GM21786 (cell line): ENCODE results near the gene ABCB11.
"Not testable (repeated sequence)": the region's sequence is repeated elsewhere in the genome, so short reads cannot be mapped to it uniquely, and the experiment has no call there.

Source experiments
- ATAC-seq: cut with Tn5 transposase; IDR thresholded peaks from one replicate; pipeline ENCODE4 v1.9.1; 2021; ENCODE audit not compliant: unreplicated experiment

Gene ABCB11

DNA sequence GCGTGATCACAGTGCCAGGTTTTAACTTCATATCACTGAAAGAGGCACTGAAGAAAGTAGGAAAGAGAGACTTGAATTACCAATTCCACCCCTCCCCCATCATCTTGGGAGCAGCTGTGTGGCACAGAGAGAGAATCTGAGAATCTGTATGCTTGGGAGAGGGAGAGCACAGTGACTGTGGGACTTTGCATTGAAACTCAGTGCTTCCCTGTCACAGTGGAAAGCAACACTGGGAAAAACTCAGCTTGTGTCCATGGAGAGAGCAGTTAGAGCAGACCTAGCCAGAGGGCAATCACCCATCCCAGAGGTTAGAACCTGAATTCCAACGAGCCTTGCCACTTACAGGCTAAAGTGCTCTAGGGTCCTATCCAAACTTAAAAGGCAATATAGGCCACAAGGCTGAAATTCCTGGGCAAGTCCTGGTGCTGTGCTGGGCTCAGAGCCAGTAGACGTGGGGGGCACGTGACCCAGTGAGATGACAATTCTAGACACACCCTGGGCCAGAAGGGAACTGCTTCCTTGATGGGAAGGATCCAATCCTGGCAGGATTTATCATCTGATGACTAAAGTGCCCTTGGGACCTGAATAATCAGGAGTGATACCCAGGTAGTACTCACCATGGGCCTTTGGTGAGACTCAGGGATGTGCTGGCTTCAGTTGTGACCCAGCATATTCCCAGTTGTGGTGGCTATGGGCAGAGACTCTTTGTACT lies 15.5 kb upstream of the ABCB11 start:
- ATAC-seq = no peak

DNA sequence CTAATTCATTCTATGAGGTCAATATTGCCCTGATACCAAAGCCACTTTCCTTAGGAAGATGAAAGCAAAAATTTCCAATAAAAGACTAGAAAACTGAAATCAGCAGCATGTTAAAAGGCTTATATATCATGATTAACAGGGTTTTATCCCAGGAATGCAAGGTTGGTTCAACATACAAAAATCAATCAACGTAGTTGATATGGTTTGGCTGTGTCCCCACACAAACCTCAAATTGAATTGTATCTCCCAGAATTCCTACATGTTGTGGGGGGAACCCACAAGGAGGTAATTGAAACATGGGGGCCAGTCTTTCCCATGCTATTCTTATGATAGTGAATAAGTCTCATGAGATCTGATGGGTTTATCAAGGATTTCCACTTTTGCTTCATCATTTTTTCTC lies 11.7 kb upstream of the ABCB11 start:
- ATAC-seq = no peak

DNA sequence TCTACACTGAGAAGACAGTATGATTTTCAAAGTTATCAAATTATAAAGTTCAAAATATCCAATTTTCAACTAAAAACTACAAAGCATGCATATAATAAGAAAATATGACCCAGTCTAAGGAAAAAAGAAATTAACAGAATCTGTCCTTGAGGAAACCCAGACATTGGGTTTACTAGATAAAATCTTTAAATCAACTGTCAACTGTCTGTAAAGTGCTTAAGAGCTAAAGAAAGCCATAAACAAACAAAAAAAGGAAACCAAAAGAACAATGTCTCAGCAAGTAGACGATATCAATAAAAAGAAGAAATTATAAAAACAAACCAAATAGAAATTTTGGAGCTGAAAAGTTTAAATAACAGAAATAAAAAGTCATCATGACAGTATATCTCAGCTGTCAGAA lies 10.5 kb upstream of the ABCB11 start:
- ATAC-seq = no peak

DNA sequence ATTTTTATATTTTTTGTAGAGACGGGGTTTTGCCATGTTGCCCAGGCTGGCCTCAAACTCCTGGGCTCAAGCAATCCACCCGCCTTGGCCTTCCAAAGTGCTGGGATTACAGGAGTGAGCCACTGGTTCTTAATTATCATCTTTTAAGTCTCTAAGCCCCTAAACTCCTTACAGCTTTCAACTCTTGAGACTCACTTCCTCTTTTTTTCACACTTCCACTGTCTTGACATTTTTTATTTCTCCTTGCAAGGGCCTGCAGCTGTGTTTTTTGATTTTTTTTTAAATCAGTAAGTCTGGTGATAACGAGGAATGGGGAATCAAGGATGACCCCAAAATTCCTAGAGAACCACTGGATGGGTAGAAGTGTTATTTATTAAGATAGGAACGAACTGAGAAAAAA lies 8.6 kb upstream of the ABCB11 start:
- no peak for ATAC-seq

DNA sequence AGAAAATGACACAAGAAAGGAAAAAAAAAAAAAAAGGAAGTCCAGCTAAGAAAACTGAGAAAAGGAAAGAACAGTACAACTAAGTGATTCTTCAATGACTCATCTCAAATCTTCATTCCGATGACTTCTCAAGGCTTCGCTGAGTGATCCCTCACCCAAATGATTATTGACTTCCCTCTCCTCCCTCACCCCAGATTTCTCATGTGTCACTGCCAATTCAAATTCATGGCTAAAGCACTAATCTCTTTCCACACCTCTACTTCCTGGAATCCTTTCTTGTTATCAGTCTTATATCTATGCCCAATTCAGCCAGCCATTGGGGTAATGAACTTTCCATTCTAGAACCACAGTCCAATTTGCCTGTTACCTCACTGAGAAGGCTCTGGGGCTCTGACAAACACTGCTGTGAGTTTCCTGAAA lies 7.2 kb upstream of the ABCB11 start:
- peak; percentile 45 for ATAC-seq

DNA sequence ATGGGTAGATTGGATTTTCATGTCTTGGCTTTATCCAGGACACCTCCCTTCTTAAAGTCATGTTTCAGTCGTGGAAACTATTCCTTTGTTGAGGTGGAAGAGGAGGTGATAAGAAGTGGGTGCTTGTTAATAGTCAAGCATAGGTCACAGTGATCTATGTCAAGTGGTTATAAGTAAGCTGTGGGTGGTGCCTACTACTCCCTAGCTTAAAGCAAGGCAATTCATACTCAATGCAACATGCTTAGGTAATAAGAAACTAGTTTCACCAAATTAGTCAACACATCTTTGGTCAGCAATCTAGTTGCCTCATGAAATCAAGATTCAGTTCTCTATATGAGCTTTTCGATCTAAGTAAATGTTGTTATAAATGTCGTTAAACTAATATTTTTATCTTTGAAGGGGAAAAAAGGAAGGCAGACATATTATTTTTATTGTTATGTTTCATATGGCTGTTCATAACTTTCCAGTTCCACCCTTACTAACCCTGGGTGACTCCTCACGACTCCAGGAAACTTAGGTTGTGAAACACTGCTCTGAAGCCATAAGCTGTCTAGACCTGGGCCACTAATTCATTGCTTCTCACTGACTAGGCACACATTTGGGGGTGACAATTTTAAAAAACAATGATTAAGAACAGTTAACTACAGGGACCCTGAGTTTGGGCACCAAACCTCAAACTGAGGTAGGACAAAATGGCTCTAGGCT lies 5.8 kb upstream of the ABCB11 start:
- ATAC-seq = peak; percentile 57

DNA sequence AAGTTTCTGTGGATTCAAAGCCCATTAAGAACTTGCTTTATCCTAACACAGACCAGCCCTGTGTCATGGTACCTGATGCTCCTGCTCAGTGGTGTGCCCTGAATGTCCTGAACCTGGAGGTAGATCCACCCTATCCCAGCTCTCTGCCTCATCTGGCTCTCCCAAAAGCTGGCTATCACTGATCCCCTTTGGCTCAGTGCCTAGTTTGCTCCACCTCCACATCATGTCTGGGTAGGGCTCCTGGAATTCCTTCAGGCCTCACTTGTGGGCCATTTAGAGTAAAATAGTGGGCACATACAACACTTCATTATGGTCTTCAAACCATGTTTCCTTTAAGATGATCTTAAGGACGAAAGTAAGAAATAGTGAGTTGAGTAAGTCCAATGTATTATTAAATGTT lies 4.8 kb upstream of the ABCB11 start:
- no peak for ATAC-seq

DNA sequence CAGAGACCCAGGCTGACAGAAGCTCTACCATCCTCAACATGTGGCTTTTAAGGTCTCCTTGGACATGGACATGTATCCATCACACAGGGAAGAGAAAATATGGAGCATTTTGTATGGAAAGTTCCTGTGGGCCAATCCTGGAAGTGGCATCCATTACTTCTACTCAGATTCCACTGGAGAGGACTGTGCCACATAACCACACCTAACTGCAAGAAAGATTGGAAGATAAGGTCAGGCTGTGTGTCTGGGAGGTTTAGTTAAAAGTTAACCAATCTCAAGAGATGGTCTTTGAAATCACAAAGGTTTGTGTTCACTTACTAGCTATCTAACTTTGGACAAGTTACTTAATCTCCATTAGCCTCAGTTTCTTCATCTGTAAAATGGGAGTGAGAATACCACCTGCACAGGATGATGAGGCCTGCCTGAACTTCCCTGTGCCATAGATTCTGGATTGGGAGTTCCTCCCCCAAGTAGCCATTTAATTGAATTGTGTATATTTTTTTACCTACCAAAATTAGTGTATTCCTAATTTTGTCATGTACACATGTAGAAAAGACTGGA lies 3.9 kb upstream of the ABCB11 start:
- no peak for ATAC-seq

DNA sequence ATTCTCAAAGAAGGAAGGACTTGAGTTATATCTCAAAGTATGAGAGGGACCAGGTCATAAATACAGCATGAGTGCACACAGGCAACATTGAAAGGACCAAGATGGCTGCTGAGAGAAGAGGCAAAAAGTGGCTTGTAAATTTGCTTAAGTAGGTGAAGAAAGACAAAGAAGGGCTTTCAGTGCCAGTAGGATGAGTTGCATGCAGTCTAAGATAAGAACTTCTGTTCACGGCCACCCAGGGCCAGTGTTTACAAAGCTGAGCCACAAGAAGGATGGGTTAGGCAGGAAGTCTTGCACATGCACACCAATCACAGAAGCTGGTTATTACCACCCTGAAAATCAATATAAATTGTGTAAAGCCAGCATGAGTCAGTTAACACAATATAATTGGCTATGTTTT lies 3.1 kb upstream of the ABCB11 start:
- no peak for ATAC-seq

DNA sequence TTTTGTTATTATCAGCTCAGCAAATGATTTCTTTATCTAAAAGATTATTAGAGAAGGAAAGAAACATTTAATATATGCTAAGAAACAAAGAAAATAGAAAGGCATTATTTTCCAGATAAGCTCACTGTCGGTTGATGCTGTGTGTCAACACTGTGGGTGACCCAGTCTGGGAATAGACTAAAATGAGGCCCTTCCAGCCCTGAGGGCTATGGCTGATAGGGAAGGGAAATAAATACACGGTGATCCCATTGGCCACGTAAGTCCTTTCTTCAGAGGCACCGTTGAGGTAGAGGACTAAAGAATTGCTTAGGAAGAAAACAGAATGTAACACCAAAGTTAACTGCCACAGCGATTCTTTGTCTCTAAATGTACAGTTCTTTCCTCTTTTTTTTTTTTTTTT lies 1.8 kb downstream of the ABCB11 start:
- ATAC-seq = no peak

DNA sequence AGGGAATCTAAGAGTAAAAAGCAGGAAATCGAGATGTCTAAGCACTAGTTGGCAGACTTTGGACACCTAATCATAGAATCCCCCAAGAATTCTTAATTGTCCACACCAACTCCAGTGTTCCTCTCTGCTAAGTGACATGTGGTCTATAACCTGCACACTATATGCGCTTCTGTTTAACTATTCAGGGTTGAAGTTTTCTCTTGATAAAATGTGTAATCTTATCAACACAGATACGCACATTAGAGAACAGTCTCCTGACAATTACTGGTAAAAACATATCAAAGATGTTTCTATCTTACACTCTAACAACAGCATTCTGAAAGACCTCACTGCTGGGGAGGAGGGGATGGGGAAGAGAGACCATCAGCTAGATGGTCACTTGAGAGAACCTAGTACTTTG lies 3.9 kb downstream of the ABCB11 start:
- no peak for ATAC-seq

DNA sequence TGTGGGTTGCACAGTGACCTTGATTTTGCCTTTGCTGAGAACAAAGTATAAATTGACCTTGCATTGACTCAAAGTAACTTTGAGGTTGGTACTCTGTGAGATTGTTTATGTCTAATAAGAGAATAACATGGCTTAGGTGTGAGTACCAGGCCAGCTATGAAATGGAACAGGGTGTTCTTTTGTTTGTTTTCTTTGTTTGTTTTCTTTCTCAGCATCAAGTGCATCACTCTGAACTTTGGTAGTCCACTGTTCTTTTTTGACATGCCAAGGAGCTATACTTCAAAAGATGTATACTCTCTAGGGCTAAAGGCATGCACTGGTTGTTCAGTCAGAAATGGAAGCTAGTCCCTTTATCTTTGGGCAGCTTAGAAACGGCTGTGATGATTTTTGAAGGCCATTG lies 5.1 kb downstream of the ABCB11 start:
- no peak for ATAC-seq

DNA sequence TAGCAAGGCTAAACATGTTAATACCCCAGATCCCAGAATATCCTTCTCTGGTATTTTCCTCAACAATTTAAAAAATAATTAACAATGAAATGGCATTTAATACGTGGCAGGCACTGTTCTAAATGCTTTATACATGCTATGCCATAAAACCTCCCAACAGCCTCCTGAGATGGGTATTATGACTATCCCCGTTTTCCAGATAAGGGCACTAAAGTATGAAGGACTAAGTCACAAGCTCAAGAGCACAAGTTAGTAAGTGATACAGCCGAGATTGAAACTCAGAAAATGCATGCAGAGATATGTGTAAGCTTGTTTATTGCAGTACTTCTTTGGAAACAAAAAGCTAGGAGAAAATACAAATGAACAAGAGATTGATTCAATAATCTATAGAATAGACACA lies 8.0 kb downstream of the ABCB11 start:
- no peak for ATAC-seq

DNA sequence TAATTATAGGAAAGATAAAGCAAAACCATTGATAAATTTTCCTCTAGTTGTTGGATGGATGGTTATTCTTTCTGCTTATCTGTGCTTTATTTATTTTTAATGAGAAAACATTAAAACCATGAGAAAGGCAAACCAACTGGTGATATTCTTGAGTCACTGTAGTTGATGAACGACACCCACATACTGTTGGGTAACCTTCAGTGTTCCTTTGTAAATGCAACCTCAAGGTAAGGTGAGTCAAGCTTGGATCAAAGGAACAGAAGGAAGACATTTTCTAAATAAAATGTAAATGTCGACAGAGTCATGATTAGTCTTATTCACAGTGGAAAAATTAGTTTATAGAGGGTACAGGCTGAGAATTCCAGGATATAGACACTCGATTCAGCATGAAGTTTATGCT lies 12.7 kb downstream of the ABCB11 start:
- ATAC-seq = no peak

DNA sequence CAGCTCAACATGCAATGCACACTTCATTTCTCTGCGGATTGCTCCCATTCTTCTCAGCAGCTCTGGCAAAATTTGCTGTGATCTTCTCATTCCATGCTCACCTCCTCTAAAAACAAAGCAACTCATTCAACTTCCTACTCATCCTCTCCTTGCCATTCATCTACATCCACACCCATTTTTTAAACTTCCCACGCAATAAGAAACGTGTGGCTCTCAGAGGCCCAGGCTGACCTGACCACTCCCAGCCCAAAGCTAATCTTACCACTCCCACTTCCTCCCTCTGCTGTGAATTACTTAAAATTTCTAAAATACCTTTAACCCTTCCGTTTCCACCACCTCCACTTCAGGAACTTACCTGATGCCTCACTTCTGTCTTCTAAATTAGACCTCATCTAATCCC lies 15.2 kb downstream of the ABCB11 start:
- no peak for ATAC-seq

DNA sequence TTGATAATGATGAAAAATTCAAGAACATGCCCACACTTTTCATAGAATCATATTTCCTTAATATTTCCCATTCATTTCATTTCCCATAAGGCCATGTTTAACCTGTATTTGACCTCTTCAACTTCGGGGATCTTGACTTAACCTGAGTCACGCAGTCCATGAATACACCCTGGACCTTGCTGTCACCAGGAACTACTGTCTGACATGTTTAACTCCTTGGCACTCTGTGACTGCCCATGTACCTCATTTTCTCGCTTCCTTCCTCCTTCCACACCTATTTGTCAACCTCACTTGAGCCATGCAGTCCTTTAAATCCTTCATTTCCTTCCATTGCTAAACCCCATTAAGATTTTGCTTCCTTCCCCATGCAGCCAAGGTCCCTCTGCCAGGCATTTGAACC lies 16.3 kb downstream of the ABCB11 start:
- no peak for ATAC-seq

DNA sequence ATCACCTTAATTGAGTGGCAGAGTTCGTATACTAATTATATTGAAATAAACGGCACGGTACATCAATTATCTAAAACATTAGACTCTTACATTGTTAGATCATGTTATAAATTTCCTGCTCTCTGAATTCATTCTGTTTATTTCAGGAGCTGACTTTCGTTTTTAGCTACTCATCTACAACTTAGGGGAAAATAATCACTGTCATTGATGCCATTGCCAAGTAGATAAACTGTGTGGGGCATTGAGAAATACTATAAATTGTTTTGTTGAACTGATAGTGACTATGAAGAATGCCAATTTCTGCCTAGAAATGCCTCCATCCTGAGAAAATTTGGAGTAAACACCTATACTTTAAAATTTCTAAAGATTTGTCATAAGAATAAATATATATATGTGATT lies 17.5 kb downstream of the ABCB11 start:
- ATAC-seq = no peak

DNA sequence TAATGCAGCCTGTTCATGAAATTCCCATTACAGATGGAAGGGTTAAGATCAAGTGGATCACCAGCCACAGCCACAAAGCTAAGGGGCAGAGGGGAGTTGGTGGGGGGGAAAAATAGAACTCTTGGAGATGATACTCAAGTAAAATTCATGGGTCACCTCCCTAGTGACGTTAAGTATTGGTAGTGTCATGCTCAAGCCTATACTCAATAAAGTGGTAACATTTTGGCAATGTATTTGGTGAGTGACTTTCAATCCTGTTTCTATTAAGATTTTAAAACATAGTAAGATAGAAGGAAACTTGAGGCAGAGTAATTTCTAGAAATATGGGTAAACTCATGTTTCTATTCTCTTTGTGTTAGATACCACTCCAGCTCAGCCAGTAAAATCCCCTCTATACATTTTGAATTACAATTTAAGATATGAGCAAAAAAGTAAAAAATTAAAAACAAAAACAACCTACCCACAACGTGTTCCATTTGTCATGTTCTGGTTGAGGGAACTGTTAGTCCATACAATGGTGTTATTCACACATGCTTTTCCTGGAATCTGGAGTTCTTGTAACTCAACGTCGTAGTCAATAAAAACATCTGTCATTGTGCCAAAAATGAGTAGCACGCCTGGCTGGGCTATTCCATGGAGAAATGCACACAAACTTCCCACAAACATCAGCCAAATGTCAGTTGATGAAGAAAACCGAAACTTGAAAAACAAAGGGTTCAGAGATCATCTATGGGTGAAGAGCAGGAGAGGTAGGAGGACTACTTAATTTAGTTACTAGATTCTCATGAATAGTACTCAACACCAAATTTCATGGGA lies 18.1 kb downstream of the ABCB11 start:
- no peak for ATAC-seq

DNA sequence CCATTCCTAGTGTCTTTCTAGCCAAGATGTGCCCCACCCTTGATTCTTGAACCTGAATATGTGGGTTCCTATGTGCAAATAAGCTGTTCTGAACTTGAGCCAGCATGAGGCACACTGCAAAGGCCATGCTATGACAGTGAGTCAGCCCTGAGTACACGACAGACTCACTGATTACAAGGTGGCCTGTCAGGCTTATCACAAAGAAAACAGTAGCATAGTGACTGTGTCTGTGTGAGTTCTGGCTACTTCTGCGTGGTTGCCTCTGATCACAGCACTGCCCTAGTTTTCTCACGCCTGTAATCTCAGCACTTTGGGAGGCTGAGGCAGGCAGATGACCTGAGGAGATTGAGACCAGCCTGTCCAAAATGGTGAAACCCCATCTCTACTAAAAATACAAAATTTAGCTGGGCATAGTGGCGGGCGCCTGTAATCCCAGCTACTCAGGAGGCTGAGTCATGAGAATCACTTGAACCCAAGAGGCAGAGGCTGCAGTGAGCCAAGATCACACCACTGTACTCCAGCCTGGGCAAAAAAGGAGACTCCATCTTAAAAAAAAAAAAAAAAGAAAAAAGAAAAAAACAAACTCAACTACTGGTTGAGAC lies 18.8 kb downstream of the ABCB11 start:
- ATAC-seq = not testable (repeated sequence)

DNA sequence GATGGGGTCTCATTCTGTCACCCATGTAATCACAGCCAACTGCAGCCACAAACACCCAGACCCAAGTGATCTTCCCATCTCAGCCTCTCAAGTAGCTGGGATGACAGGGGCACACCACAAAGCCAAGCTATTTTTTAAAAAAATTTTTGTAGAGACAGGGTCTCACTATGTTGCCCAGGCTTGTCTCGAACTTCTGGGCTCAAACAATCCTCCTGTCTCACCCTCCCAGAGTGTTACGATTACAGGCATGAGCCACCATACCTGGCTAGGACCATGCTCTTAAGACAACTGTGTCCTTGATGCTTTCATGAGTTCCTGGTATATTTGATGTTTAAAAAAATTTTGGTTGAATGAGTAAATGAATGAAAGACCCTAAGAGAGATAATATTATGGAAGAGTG lies 19.4 kb downstream of the ABCB11 start:
- ATAC-seq = no peak
